Pericardium fibroblast (primary cell): ENCODE data around the gene USP28. TPM values are rescaled to one million over a fixed set of nuclear protein-coding genes. Genes with fewer than 3 reads are reported as not detected.

ENCODE experiments used
- total RNA-seq: library from RNA; depleted of rRNA; stranded (reverse); fragments of >200 nt; gene quantifications from 2 replicates; pipeline ENCODE4 v1.2.3, GENCODE V29; 2015

USP28 gene, protein sequence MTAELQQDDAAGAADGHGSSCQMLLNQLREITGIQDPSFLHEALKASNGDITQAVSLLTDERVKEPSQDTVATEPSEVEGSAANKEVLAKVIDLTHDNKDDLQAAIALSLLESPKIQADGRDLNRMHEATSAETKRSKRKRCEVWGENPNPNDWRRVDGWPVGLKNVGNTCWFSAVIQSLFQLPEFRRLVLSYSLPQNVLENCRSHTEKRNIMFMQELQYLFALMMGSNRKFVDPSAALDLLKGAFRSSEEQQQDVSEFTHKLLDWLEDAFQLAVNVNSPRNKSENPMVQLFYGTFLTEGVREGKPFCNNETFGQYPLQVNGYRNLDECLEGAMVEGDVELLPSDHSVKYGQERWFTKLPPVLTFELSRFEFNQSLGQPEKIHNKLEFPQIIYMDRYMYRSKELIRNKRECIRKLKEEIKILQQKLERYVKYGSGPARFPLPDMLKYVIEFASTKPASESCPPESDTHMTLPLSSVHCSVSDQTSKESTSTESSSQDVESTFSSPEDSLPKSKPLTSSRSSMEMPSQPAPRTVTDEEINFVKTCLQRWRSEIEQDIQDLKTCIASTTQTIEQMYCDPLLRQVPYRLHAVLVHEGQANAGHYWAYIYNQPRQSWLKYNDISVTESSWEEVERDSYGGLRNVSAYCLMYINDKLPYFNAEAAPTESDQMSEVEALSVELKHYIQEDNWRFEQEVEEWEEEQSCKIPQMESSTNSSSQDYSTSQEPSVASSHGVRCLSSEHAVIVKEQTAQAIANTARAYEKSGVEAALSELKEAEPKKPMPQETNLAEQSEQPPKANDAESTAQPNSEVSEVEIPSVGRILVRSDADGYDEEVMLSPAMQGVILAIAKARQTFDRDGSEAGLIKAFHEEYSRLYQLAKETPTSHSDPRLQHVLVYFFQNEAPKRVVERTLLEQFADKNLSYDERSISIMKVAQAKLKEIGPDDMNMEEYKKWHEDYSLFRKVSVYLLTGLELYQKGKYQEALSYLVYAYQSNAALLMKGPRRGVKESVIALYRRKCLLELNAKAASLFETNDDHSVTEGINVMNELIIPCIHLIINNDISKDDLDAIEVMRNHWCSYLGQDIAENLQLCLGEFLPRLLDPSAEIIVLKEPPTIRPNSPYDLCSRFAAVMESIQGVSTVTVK
- total RNA-seq, result 20.5 and 21.2 TPM in 2 replicates

DNA sequence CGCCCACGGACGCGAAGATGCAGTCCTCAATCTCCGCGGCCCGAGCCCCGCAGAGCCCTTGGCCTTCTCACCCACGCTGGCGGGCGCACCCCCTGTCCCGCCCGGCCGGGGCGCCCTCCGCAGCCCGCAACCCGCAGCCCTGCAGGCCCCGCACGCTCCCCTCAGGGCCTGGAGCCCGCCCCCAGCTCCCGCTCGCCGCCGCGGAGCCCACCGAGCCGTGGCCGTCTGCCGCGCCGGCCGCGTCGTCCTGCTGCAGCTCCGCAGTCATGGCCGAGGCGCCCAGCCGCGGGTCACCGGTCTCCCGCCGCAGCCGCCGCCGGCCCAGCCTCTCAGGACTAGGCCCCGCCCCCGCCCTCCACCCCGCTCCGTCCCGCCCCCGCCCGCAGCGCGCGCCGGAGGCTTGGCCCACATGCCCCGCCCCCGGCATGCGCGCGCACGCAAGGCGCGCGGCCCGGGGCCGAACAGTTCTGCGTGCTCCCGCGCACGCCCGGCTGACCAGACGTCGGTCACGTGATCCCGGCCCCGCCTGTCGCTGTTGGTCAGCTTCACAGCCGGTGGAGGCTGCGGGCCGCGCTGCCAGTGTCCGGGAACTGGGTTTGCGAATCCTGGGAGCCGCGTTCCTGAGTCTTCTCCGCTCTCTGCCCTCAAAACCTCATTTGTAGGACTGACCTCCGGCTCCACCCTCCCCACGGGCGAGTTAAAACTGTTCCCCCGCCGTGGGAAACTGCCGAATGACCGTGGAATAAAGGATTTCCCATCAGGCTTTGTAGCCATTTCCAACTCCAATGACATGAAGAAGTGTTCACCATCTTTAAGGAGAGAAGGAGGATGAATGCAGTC is at the start of gene USP28:
Gene USP28 (minus strand): TSS at position 339 of the 840 bp plus-strand sequence. CDS start 71 bp downstream, at position 268.

DNA sequence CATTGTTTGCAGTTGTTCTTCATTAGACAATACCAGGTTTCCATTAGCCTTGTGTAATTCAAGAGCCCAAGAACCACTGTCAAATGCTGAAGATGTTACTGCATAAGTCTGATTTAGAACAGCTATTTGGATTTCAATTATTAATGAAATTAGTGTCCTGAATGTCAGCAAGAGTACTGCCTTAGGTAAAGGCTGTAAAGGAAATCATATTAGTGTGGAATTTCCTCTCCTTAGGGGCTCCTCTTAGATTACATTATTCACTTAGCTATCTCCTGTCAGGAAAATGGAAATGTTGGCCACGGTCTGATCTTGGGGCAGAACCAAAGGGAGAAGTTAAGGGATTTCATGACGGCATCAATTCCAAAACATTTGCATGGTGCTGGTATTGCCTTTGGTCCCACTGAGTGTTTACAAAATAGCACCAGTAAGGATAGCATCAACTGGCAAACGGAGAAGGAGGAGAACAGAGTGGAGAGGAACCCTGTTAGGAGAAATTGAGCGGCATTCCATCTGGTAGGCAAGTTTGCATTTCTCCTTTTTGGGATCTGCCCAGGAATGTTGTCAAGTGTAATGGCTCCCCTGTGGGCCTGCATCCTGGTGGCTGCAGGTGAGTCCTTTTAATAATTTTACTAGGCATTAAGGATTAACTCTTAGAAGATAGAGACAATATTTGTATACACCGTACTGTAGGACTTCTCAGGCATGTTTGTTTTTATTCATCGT is 29.2 kb upstream of the USP28 start, which contains the start of gene HTR3B:
Gene HTR3B (plus strand): TSS at position 418 of the 723 bp plus-strand sequence. CDS start 138 bp downstream, at position 556.

DNA sequence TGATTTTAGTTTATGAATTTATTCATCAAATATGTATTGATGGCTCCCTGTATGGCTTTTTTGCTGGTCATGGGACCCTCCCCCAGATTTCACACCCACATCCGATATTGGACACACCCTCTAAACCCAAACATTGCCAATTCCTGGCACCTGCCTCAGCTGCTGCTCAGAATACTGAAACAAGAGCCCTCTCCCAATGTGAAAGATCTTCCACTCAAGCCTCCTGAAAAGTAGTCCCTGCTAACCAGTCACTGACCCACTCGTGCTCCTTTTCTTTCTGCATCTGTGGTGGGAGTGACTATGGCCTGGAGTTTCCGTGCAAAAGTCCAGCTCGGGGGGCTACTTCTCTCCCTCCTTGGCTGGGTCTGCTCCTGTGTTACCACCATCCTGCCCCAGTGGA is 95.9 kb downstream of the USP28 start, which contains the start of gene CLDN25:
Gene CLDN25 (plus strand): TSS at position 301 of the 400 bp plus-strand sequence. CDS start 0 bp downstream, at position 301.

DNA sequence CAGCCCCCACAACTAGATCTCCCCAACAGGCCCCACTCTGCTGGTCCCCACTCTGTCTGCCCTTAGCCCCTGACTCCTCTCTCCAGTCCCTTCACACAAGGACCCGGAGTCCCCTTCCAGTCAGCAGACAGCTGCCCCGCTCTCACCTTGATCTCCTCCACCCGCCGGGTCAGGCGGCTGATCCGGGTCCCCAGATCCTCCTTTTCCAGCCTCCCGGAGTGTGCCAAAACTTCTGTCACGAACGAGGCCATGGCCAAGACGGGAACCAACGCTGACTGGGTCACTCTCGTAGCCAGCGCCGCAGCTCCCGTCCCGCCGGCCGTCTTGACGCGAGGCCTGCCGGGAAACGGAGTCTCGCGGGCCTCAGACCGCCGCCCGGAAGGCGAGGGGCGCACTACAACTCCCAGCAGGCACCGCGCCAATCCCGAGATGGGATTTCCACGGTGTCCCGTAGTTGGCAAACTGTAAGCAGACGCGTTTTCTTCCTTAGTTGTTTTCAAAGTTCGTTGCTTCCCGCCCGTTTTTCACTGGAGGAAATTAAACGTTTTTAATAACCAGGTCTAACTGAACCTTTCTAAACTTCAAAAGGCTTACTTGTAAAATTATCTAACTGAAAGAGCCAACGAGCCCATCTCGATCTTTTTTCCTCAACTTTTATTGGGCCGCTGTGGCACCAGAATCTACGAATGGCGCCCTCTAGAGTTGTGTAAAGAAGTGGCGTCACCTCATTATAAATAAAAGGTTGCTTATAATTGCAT is 101.8 kb downstream of the USP28 start, which contains the start of gene ZW10:
Gene ZW10 (minus strand): TSS at position 277 of the 758 bp plus-strand sequence. CDS start 26 bp downstream, at position 251.

Other genes starting within 250 kb of the USP28 start
- not detected in 2 replicates for gene TMPRSS5, start 169.3 kb downstream of the USP28 start, total RNA-seq
- gene ZW10, start 101.9 kb downstream of the USP28 start, total RNA-seq, result 9.4 and 10.0 TPM in 2 replicates
- gene CLDN25, start 95.8 kb downstream of the USP28 start, total RNA-seq, result not detected in 2 replicates
- gene HTR3B, start 29.2 kb upstream of the USP28 start, total RNA-seq, result not detected in 2 replicates
- gene HTR3A, start 99.5 kb upstream of the USP28 start, total RNA-seq, result not detected in 2 replicates
- gene ZBTB16, start 184.1 kb upstream of the USP28 start, total RNA-seq, result 40.0 and 49.4 TPM in 2 replicates